ENCODE data around the gene MCAM. TPM values are rescaled to one million over a fixed set of nuclear protein-coding genes. Genes with fewer than 3 reads are reported as not detected.

MCAM gene
- total and polyA plus RNA-seq, 2 donors (not counting 3 experiments of a cell fraction or from before 2014, with no cell fraction given): 1,027 to 2,543 TPM

DNA sequence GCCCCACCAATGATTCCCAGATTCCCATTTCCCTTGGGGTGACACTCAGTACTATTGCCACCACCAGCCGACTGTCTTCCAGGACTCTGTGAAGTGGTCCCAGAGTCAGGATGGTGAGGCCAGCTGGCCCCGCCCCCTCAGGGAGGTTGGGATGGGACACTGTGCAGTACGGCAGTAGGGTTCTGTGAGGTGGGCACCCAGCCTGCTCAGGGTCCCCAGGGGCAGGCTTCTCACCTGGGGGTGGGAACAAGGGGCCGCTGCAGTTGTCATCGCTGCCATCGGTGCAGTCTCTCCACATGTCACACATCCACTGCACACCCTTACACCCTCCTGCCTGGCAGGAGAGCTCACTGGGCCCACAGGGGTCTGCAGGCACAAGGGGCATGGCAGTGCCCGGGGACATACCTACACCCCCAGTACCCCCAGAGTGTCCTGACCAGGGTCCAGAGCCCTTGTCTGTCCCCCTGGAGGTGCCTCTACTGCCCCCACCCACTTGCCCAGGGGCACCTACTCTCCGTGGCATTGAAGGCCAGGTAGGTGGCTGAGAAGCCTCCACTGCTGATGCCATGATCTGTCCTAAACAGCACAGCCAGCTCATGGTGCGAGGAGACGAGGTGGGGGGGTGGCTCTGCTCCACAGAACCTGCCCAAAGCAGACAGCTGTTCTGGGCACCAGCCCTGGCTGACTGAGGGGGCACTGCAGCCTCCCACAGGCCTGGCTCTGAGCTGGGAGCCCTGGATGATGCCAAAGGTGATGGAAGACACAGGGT lies 25.6 kb upstream of the MCAM start:
- DNase-seq (ENCODE audit: low read depth, low spot score): no peak
- no peak overlapping the region for H3K9ac ChIP-seq (replicated peaks; ENCODE audit: extremely low read depth, insufficient read depth, low read length)
- dilution Hi-C loops (cut with MboI; ENCODE audit: extremely low pct_ligation_motif_present, low sequenced_read_pairs): no loop called here
- no peaks in the 10 kb centered on the region for H3K36me3 ChIP-seq (ENCODE audit: control insufficient read depth in 2 of 2, extremely low read depth in 1 of 2, insufficient read depth in 2 of 2, low read length in 2 of 2)
- ChIA-PET POLR2A (no interaction called here), CTCF (interaction anchor here (5.9 to 6.3 kb wide), 3 partner anchors 15 to 30 kb away, joined by 55 to 301 read pairs (median 134); partner anchors contain the start of gene MCAM)
- TF ChIP-seq, protein P1, sequence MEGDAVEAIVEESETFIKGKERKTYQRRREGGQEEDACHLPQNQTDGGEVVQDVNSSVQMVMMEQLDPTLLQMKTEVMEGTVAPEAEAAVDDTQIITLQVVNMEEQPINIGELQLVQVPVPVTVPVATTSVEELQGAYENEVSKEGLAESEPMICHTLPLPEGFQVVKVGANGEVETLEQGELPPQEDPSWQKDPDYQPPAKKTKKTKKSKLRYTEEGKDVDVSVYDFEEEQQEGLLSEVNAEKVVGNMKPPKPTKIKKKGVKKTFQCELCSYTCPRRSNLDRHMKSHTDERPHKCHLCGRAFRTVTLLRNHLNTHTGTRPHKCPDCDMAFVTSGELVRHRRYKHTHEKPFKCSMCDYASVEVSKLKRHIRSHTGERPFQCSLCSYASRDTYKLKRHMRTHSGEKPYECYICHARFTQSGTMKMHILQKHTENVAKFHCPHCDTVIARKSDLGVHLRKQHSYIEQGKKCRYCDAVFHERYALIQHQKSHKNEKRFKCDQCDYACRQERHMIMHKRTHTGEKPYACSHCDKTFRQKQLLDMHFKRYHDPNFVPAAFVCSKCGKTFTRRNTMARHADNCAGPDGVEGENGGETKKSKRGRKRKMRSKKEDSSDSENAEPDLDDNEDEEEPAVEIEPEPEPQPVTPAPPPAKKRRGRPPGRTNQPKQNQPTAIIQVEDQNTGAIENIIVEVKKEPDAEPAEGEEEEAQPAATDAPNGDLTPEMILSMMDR (IDR thresholded peaks at IDR 0.05; ENCODE audit: extremely low read depth in 1 of 2, insufficient read depth in 1 of 2, low read depth in 1 of 2, low read length in 2 of 2): no peak
- TF ChIP-seq JUN (IDR thresholded peaks at IDR 0.05; ENCODE audit: borderline replicate concordance, insufficient read depth, insufficient read length, low read depth) (no peak), EZH2 (IDR thresholded peaks at IDR 0.05; ENCODE audit: borderline replicate concordance, low read depth, low read length, severe bottlenecking) (no peak), FOS (IDR thresholded peaks at IDR 0.05; ENCODE audit: borderline replicate concordance, insufficient read depth, low read length) (no peak), POLR2A (IDR thresholded peaks at IDR 0.05; ENCODE audit: low read depth, low read length) (no peak), POLR2AphosphoS5 (IDR thresholded peaks at IDR 0.05; ENCODE audit: insufficient read depth, low read depth, low read length) (no peak)
- TF ChIP-seq, protein P2, sequence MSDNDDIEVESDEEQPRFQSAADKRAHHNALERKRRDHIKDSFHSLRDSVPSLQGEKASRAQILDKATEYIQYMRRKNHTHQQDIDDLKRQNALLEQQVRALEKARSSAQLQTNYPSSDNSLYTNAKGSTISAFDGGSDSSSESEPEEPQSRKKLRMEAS (IDR thresholded peaks at IDR 0.05; ENCODE audit: insufficient read depth, insufficient read length): no peak
- H3K4me2 ChIP-seq (ENCODE audit: insufficient read depth, low read length): no peak overlapping the region
- no TSS peak for BruUV-seq (replicated peaks)
- no peaks in the 10 kb centered on the region for H4K20me1 ChIP-seq (replicated peaks; ENCODE audit: control insufficient read depth, extremely low read depth, insufficient read depth, low read length)
- peaks cover 25% of the 10 kb centered on the region for H3K4me1 ChIP-seq (ENCODE audit: control insufficient read depth, extremely low read depth, insufficient read depth, low read length)
- peaks cover 5% of the 10 kb centered on the region for H3K79me2 ChIP-seq (ENCODE audit: control insufficient read depth, insufficient read depth, low read length)
- H3K9me1 ChIP-seq (replicated peaks; ENCODE audit: control insufficient read depth, extremely low read depth, insufficient read depth, low read length): no peaks in the 10 kb centered on the region
- H3K4me3 ChIP-seq (replicated peaks in 1 of 3; ENCODE audit: insufficient read depth in 1 of 3, low read depth in 1 of 3, low read length in 3 of 3): no peak overlapping the region
- H3K9me3 ChIP-seq (replicated peaks; ENCODE audit: control insufficient read depth, insufficient read depth, low read length): no peaks in the 10 kb centered on the region
- FAIRE-seq: no peak
- peaks cover 0 to 3% of the 10 kb centered on the region in 2 experiments for H3K27me3 ChIP-seq (ENCODE audit: control insufficient read depth in 2 of 2, insufficient read depth in 2 of 2, low read length in 2 of 2)
- intact Hi-C loops (cut with micrococcal nuclease): no loop called here
- H2AFZ ChIP-seq (ENCODE audit: low read depth, low read length): no peak overlapping the region
- no peak overlapping the region for H3K27ac ChIP-seq (ENCODE audit: insufficient read depth, low read depth, low read length)

Measured in endothelial cell of umbilical vein (primary cell).